HG03565 (cell line): ENCODE results near the gene ZNF408.

Experiments
- ATAC-seq: cut with Tn5 transposase; IDR thresholded peaks from one replicate; pipeline ENCODE4 v1.9.1; 2021; ENCODE audit warnings: mild to moderate bottlenecking, moderate library complexity; ENCODE audit not compliant: unreplicated experiment

Gene ZNF408

DNA sequence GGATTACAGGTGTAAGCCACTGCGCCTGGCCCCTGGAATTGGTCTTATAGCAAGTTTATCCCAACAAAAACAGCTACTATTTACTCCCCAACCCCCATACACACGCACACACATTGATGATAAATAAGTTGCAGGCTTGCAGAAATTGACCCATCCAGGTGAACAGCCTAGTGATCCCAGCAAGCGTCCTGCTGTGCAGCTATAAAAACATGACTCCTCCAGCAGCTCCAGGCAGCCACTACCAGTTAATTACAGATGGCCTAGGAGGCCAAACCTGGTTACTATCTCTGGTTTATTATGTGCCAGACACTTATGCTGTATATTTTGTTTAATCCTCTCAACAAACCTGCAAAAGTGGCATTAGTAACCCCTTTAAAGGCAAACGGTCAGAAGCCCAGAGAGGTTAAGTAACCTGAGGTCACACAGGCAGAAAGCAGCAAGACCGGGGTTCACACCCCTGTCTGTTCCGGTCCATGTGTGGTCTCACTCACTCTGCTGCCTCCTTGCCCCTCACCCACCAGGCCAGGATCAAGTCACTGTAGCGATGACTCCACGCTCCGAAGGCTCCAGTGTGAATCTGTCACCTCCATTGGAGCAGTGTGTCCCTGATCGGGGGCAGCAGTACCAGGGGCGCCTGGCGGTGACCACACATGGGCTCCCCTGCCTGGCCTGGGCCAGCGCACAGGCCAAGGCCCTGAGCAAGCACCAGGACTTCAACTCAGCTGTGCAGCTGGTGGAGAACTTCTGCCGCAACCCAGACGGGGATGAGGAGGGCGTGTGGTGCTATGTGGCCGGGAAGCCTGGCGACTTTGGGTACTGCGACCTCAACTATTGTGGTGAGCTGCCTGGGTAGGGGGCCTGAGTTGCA is 24.7 kb downstream of the ZNF408 start:
- no peak for ATAC-seq

DNA sequence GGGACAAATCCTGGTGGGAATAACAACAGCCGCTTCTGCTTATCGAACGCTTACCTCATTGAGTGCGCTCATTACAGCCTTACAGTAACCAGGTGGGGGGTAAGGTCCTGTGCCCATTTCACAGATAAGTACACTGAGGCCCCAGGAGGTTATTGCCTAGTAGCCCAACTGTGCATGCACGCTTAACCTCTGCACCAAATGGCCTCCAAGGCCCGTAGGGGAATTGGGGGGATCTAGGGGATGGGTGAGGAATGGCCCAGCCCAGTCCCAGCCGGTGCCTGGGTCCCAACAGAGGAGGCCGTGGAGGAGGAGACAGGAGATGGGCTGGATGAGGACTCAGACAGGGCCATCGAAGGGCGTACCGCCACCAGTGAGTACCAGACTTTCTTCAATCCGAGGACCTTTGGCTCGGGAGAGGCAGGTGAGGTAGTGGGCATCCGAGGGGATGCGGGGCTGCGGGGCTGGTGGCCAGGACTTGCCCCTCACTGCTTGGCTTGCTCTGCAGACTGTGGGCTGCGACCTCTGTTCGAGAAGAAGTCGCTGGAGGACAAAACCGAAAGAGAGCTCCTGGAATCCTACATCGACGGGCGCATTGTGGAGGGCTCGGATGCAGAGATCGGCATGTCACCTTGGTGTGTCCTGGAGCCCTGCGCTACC is 25.5 kb downstream of the ZNF408 start:
- ATAC-seq = no peak

DNA sequence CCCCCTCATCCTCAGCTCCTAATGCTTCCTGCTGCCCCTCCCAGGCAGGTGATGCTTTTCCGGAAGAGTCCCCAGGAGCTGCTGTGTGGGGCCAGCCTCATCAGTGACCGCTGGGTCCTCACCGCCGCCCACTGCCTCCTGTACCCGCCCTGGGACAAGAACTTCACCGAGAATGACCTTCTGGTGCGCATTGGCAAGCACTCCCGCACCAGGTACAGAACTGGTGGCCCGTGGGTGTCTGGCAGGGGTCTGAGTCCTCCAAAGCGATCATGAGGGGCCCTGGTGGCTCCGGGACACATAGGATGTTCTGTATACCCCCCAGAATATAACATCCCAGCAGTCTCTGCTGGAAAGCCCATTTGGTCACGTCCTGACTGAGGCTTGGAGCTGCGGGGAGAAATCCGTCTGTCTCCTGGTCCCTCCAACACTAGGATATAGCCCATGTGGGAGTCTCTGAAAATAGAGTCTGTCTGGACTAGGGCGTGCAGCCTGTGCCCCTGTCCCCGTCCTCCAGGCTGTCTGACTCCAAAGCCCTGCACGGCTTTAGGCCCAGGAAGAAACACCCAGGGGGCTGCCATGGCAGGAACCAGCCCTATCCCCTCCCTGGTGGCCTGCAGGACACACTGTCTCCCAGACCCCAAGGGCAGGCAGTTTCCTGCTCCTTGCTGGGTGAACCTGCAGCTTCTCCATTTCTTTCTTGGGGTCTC is 27.3 kb downstream of the ZNF408 start:
- no peak for ATAC-seq

DNA sequence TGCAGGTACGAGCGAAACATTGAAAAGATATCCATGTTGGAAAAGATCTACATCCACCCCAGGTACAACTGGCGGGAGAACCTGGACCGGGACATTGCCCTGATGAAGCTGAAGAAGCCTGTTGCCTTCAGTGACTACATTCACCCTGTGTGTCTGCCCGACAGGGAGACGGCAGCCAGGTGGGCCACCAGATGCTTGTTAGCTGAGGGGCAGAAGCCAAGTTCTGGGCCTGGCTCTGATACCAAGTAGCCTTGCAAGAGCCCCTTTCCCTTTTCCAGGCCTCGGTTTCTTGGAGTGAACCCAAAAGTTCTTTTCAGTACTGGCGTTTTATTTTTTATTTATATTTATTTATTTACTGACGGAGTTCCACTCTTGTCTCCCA is 27.8 kb downstream of the ZNF408 start:
- no peak for ATAC-seq

DNA sequence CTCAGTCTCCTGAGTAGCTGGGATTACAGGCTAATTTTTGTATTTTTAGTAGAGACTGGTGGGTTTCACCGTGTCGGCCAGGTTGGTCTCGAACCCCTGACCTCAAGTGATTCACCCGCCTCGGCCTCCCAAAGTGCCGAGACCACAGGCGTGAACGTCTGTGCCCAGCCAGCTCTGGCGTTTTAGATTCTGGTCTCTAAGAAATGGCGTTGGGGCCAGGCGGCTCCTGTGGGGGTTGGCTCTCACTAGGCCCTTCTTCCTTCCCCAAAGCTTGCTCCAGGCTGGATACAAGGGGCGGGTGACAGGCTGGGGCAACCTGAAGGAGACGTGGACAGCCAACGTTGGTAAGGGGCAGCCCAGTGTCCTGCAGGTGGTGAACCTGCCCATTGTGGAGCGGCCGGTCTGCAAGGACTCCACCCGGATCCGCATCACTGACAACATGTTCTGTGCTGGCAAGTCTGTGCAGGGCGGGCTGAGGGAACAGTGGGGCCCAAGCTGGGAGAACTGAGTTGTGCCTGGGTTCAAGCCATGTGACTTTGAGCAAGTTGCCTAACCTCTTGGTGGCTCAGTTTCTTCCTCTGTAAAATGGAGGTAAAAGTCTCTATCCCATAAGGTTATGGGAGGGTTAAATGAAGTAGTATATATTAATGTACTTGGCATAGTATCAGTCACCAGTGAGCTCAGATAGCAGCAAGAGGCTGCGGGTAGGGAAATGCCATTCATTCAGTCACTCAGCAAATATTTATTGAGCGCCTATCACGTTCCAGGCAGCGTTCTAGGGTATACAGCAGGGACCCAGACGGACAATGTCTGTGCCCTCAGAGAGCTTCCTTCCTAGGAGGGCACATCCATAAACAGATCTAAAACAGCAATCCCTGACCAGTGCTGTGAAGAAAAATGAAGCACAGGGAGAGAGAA is 28.5 kb downstream of the ZNF408 start:
- ATAC-seq = no peak

DNA sequence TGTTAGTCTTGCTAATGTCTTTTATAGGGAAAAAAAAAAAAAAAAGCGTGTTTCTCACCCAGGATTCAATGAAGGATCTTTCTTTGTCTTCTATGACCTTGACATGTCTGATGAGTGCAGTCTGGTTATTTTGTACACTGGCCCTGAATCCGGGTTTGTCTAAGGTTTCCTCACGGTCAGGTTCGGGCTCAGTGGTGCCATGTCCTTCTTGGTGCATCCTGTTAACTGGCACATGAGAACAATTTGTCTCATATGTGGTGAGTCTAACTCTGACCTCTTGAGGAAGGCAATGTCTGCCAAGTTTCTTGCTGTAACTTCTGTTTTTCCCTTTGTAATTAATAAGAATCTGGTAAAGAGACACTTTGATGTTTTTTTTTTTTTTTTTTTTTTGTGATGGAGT is 30.7 kb downstream of the ZNF408 start:
- ATAC-seq = no peak

DNA sequence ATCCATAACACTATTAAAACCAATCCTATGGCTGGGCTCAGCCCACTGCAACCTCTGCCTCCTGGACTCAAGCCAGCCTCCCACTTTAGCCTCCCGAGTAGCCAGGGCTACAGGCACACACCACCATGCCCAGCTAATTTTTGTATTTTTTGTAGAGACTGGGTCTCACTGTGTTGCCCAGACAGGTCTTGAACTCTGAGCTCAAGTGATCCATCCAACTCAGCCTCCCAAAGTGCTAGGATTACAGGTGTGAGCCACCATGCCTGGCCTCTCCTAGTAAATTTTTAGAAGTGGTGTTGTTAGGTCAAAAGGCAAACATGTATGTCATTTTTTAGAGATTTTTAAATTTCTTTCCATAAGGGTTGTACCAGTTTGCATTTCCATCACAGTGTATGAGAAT is 32.4 kb downstream of the ZNF408 start:
- ATAC-seq = no peak

DNA sequence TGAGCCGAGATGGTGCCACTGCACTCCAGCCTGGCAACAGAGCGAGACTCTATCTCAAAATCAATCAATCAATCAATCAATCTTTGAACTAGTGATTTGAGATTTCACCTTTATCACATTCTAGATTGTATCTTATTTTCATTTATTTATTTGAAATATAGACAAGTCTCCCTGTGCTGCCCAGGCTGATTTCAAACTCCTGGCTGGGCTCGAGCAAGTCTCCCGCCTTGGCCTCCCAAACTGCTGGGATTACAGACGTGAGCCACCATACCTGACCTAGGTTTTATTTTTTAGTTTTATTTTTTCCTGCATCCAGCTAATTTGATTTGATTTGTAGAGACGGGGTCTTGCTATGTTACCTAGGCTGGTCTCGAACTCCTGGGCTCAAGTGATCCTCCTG is 35.3 kb downstream of the ZNF408 start:
- ATAC-seq = no peak

DNA sequence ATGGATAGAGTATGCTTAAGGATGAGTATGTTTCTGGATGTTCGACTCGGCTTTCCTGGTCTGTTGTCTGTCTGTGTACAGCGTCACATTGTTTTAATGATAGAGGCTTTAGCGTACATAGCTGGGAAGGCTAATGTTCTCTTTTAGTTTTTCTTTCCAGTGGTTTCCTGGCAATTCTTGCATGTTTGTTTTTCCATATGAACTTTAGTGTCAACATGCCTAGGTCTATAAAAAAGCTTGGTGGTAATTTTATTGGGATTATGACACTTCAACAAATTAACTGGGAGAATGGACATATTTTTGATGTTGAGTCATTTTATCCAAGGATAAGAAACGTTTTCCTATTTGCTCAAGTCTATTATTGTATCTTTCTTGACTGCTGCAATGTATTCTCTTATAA is 35.8 kb downstream of the ZNF408 start:
- no peak for ATAC-seq

DNA sequence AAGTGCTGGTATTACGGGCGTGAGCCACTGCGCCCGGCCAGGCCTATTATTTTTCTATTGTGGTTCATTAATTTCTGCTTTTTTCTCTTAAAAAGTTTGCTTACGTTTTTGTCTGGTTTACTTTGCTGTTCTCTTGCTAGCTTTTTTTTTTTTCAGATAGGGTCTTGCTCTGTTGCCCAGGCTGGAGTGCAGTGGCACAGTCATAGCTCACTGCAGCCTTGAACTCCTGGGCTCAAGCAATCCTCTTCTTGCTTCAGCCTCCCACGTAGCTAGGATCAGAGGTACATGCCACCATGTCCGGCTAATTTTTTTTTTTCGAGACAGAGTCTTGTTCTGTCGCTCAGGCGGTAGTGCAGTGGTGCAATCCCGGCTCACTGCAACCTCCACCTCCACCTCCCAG is 36.9 kb downstream of the ZNF408 start:
- ATAC-seq = no peak

DNA sequence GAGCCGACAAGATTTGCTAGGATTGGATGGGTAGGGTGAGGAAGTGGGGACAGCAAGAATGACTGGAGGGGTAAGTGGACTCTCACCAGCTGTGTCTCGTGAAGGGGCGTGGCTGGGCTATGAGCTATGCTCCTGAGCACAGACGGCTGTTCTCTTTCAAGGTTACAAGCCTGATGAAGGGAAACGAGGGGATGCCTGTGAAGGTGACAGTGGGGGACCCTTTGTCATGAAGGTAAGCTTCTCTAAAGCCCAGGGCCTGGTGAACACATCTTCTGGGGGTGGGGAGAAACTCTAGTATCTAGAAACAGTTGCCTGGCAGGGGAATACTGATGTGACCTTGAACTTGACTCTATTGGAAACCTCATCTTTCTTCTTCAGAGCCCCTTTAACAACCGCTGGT is 38.1 kb downstream of the ZNF408 start:
- ATAC-seq = no peak

DNA sequence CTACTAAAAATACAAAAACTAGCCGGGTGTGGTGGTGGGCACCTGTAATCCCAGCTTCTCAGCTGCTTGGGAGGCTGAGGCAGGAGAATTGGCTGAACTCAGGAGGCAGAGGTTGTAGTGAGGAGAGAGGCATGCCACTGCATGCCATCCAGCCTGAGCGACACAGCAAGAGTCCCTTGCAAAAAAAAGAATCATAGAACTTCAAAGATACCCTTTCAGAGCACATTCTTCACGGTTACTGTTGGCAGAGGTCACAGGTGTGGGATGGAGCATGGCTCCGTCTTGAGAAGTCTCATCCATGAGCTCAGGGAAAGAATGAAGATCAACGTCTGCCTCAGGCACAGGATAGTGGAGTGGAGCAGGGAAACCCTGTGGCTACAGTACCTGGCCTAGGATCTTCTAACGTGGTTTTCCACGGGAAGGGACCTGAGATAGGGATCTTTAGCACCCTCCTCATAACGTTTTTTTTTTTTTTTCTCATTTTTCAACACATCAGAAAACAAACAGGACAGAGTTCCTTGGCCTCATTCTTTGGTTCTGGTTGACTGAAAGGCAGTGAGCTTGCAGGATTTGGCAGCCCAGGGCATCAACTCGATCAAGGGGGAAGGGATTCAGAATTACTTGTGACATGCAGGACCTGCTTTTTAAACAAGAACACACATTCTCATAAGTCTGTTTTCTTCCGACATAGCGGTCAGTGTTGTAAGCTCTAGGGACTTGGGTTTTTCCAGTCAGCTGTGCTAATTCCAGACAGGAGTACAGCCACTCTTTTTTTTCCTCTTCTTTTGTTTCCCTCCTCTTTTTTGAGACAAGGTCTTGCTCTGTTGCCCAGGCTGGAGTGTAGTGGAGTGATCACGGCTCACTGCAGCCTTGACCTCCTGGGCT is 41.0 kb downstream of the ZNF408 start:
- no peak for ATAC-seq

DNA sequence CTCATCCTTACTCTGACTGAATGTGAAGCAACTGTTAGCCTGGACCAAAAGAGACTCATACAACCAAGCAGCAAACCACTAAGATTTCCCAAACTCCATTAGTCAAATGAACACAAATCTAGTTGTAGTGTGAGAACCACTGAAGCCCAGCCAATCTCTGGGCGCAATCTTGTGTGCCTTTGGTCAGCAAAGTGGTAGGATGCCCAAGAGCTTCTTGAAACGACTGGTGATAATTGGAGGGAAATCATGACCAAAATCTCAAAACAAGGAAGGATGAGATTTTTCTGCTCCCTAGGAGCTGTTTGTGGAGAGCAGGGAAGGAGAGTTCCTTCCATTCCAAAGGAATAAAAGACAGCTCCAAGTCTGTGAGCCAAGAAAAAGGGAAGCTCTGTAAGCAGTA is 42.2 kb downstream of the ZNF408 start:
- ATAC-seq = no peak

DNA sequence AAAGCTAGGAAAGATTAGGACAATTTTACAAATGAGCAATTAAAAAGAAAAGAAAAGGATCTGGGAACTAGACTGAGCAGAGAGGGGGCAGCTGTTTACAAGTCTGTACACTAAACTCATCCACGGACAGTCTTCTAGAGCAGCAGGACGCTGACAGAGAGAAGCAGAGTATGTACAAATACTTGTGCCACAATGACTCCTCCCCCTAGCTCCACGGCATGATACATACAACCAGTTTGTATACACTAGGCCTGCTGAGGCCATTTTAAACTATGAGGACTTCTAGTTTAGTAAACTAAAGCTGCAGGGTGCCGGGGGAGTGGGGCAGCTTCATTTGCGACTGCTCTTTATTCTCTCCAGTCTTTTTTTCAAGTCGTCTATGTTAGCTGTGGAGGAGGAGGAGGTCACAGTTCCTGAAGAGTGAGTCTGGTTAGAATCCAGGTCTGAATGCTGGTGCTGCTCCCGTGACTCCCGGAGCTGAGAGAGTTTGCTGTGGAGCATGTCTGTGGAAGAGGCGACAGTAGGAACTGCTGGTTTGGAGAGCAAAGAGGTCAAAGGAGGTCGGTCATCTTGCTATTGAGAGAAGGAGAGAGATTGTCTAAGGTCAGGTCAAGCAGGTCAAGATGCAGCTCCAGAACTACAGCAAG is 43.0 kb downstream of the ZNF408 start:
- ATAC-seq = no peak

DNA sequence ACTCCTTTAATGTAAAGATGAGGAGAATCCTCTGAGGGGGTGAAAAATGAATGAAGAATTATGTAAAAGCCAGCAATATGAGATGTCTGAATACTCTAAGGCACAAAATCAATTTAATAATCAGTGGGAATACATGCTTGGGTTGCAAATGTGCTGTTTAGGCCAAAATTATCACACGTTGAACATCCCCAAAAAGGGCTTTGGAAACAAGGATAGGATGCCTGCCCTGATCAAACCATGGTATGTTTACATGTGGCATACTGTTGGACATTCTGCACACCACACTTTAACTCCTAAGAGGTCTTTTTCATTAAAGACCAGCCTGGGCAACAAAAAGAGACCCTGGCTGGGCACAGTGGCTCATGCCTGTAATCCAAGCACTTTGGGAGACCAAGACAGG is 44.5 kb downstream of the ZNF408 start:
- ATAC-seq = no peak

DNA sequence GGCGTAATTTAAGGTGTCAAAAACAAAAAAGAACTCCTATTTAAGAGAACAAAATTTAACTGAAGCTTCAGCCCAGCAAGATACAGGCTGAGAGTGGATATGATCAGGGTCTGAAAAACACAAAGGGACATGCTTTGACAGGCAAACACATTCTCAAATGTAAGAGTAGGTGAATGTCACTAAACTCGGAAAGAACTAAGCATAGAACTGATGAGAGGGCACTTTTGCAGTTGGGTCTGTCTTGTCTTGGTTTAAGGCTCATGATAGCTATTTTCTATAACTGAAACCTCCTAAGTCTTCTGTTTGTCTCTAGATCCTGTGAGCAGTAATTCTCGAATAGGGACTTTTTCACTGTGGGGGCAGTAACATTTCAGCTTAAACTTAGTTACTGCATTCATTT is 45.2 kb downstream of the ZNF408 start:
- no peak for ATAC-seq

DNA sequence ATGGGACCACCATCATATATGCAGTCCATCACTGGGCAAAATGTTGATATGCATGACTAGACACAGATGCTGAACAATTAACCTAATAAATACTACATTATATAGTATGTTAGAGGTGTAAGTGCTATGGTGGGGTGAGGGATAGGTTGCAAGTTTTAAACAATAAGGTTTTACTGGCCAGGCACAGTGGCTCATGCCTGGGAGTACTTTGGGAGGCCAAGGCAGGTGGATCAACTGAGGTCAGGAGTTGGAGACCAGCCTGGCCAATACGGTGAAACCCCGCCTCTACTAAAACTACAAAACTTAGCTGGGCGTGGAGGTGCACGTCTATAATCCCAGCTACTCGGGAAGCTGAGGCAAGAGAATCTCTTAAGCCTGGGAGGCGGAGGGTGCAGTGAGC is 46.3 kb downstream of the ZNF408 start:
- no peak for ATAC-seq
